Subcutaneous abdominal adipose tissue (tissue), 5 donors: ENCODE data around the gene NOS1.

Experiments used
- H3K27ac ChIP-seq: one replicate; pipeline ENCODE4 v1.7.0; 2013; ENCODE audit warnings: low read depth, mild to moderate bottlenecking, inconsistent platforms, low read length, moderate library complexity
- H3K27me3 ChIP-seq, 5 donors: one replicate each; pipeline ENCODE4 v1.7.0; 2013; ENCODE audit warnings: low read length in 5 of 5, inconsistent platforms in 1 of 5; ENCODE audit not compliant: control insufficient read depth in 5 of 5, insufficient read depth in 4 of 5
- H3K36me3 ChIP-seq, 5 donors: one replicate each; pipeline ENCODE4 v1.7.0; 2013; ENCODE audit warnings: low read length in 5 of 5; ENCODE audit not compliant: control insufficient read depth in 5 of 5, insufficient read depth in 5 of 5
- H3K4me1 ChIP-seq, 5 donors: one replicate each; pipeline ENCODE4 v1.7.0; 2013; ENCODE audit warnings: low read length in 5 of 5, mild to moderate bottlenecking in 3 of 5, moderate library complexity in 1 of 5; ENCODE audit not compliant: control insufficient read depth in 5 of 5, insufficient read depth in 5 of 5
- H3K4me3 ChIP-seq, 5 donors: one replicate each; pipeline ENCODE4 v1.7.0; 2013; ENCODE audit warnings: low read length in 5 of 5, low read depth in 1 of 5
- H3K9ac ChIP-seq, 5 donors: one replicate each; pipeline ENCODE4 v1.7.0; 2013; ENCODE audit warnings: low read length in 5 of 5, mild to moderate bottlenecking in 4 of 5, moderate library complexity in 3 of 5
- H3K9me3 ChIP-seq, 5 donors: one replicate each; pipeline ENCODE4 v1.7.0; 2013; ENCODE audit warnings: low read length in 5 of 5; ENCODE audit not compliant: control insufficient read depth in 5 of 5
- donor health status: healthy.
- donor health status: healthy.
- donor health status: healthy.
- donor health status: healthy.
- donor health status: healthy.

Gene NOS1

DNA sequence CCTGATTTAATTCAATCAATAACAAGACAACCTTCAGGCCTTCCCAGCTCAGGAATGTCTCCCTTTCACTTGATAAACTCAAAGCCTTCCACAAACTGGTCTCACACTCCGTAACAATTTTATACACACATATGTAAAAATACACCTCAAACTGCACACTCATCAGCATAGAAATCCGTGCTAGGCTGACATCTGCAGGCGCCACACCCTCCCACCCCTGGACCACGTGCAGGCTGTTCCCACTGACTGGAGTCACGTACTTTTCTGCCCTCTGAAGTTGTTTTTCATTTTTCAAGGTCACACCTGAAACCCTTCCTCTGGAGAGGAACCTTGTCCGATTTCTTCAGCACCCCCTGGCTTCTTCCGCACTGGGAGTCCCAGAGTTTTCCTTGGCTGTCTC lies 198.8 kb downstream of the NOS1 start:
- no peak overlapping the region for H3K4me3 ChIP-seq
- H3K4me1 ChIP-seq, result no peaks in the 10 kb centered on the region

DNA sequence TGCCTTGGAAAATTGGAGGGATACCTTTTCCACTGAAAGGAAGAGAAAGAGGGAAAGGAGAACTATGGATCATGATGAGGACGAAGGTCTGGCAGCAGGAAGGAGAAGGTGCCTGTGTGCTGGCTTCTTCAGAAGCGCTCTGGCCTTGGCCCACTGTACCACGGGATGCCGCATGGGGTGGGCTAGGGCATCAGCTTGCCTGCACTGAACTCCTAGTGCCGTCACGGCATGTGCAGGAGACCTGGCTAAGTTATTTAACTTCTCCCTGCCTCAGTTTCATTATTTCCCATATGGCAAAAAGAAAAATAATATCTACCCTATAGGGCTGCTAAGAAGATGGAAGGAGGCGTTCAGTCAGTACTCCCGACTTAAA lies 199.3 kb downstream of the NOS1 start:
- Histone ChIP-seq H3K4me1 (no peaks in the 10 kb centered on the region), H3K27me3 (no peaks in the 10 kb centered on the region), H3K9me3 (no peaks in the 10 kb centered on the region), H3K4me3 (no peak overlapping the region), H3K36me3 (peaks cover 12 to 94% (median 81%) of the 10 kb centered on the region in 5 donors), H3K9ac (no peak overlapping the region), H3K27ac (no peak overlapping the region)

More for the DNA sequence above, 198.8 kb downstream of the NOS1 start:
- H3K27me3 ChIP-seq, result no peaks in the 10 kb centered on the region
- no peak overlapping the region for H3K9ac ChIP-seq
- peaks cover 13 to 95% (median 81%) of the 10 kb centered on the region in 5 donors for H3K36me3 ChIP-seq
- H3K9me3 ChIP-seq, result no peaks in the 10 kb centered on the region
- H3K27ac ChIP-seq, result no peak overlapping the region

DNA sequence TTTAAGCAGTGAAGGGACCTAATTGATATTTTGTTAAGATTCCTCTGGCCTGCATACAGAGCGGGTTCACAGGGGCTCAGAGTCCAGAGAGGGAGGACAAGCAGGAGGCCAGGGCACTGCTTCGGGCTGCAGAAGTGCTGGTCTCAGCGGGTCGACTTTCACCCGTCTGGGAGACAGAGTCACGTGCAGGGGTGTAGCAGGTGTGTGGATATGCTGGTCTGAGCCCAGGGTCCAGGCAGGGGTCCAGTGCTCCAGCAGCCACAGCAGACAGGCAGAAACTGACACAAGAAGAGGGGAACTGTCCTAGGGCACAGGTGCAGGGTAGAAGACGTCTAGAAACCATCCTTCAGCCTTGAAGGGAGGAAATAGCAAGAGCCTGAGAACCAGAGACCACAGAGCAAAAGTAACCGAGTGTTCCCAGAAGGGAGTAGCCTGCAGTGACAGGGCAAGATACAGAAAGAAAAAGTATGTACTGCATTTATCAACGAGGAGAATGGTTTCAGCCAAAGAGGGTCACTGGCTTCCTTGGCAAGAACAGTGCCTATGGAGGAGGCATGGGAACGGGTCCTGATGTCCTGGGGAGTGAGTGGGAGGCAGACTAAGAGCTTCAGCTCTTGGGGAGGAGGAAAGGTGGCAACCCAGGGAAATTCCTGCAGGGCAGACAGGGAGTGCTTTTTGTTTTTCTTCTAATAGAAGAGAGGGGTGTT lies 199.8 kb downstream of the NOS1 start:
- H3K9ac ChIP-seq, result no peak overlapping the region
- peaks cover 7 to 93% (median 79%) of the 10 kb centered on the region in 5 donors for H3K36me3 ChIP-seq
- H3K27ac ChIP-seq, result no peak overlapping the region

GRCh38 chr12:117159674-117160073 lies 201.8 kb downstream of the NOS1 start:
- Histone ChIP-seq H3K4me1 (no peaks in the 10 kb centered on the region), H3K9ac (no peak overlapping the region), H3K27me3 (no peaks in the 10 kb centered on the region), H3K9me3 (no peaks in the 10 kb centered on the region), H3K27ac (no peak overlapping the region), H3K4me3 (no peak overlapping the region), H3K36me3 (peaks cover 8 to 93% (median 82%) of the 10 kb centered on the region in 5 donors)

More for the DNA sequence above, 199.8 kb downstream of the NOS1 start:
- H3K4me1 ChIP-seq, result no peaks in the 10 kb centered on the region
- no peak overlapping the region for H3K4me3 ChIP-seq
- H3K27me3 ChIP-seq, result no peaks in the 10 kb centered on the region
- H3K9me3 ChIP-seq, result no peaks in the 10 kb centered on the region

- peaks cover 8 to 93% (median 81%) of the 10 kb centered on the region in 5 donors for H3K36me3 ChIP-seq
- no peak overlapping the region for H3K4me3 ChIP-seq
- no peak overlapping the region for H3K27ac ChIP-seq
- no peaks in the 10 kb centered on the region for H3K27me3 ChIP-seq
- no peaks in the 10 kb centered on the region for H3K9me3 ChIP-seq
- H3K9ac ChIP-seq, result no peak overlapping the region
- no peaks in the 10 kb centered on the region for H3K4me1 ChIP-seq
Measured at GRCh38 chr12:117158911-117159553, 202.4 kb downstream of the NOS1 start.
